Kasumi-1 (cell line): ENCODE measurements around the gene RPRD1A.
"Not testable (repeated sequence)": the region's sequence is repeated elsewhere in the genome, so short reads cannot be mapped to it uniquely, and the experiment has no call there.

Source experiments
- DNase-seq, 2 experiments: peaks; one replicate each; lab custom pipeline; 2025; lab: John Stamatoyannopoulos, UW

The RPRD1A gene

GRCh38 chr18:36078751-36079529 is 11.6 kb upstream of the RPRD1A start:
- DNase-seq: no peak

DNA sequence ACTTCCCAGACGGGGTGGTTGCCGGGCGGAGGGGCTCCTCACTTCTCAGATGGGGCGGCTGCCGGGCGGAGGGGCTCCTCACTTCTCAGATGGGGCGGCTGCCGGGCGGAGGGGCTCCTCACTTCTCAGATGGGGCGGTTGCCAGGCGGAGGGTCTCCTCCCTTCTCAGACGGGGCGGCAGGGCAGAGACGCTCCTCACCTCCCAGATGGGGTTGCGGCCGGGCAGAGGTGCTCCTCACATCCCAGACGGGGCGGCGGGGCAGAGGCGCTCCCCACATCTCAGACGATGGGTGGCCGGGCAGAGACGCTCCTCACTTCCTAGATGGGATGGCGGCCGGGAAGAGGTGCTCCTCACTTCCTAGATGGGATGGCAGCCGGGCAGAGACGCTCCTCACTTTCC is 10.4 kb upstream of the RPRD1A start:
- DNase-seq: not testable (repeated sequence)

DNA sequence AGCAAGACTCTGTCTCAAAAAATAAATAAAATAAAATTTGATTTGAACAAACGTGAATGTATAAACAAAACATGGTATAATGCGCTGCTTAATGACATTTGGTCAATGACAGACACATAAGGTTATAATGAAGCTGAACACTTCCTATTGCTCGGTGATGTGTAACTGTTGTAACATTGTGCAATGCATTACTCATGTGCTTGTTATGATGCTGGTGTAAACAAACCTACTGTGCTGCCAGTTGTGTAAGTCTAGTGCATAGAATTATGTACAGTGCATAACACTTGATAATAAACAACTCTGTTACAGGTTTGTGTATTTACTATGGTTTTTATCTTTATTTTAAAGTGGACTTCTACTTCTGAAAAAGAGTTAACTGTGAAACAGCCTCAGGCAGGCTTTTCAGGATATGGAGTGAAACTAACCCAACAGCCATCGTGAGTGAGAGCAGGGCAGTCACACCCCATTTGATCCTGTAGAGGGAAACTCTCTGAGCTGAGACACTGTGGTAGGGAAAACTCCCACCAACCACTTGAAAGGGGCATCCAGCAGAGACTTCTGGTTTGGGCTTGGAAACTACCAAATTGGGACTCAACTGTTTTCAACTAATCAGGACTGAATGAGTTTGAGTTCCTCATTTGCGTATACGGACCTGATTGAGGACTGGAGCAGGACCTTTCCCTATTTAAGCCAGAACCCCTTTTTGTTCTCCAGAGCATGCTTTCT is 8.7 kb upstream of the RPRD1A start:
- DNase-seq: no peak

DNA sequence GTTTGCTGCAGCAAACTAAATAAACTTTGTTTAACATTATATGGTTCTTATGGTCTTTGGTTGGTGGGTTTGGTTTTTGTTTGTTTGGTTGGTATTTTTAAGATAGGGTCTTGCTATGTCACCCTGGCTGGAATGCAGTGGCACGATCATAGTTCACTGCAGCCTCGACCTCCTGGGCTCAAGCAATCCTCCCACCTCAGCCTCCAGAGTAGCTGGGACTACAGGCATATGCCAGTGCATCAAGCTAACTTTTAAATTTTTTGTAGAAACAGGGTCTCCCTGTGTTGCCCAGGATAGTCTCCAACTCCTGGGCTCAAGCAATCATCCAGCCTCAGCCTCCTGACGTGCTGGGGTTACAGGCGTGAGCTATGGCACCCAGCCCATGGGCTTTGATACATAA is 7.1 kb upstream of the RPRD1A start:
- DNase-seq: no peak

- DNase-seq: no peak
Measured at GRCh38 chr18:36073676-36074075, 6.3 kb upstream of the RPRD1A start.

GRCh38 chr18:36072406-36072805 is 5.0 kb upstream of the RPRD1A start:
- not testable (repeated sequence) for DNase-seq

DNA sequence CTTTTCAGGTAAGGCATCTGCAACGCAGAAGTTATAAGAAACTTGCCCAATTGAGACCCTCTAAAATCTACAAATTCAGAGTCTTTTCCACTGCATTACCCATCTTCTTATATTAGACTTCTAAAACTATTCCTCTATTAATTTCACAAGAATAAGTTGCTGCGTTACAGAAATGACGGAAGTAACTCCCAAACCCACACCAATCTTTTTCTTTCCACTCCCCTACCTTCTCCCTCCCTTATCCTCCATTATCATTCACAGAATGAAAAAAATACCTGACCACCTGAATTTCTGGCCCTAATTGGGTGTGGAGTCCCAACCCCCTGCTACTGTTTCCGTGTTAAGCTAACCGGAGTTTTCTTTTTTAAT is 689 bp downstream of the RPRD1A start:
- DNase-seq: peak; percentile 11 to 27

DNA sequence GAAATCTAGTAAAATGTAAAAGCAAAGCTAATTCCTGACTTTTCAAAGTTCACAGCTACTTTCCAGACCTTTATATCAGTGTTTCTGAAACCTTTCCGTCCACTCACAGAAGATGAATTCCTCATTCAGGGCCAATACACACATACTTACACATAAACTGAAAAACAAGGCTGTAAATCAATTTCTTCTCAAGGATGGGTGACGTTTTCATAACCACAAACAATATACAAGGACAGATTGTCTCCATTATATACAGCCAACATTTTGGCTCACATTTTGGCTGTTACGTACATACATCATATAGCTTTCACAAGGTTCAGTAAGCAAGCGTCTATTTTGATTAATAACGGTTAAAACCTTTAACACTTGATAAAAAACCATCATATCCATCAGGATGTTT is 1.4 kb downstream of the RPRD1A start:
- DNase-seq: no peak

DNA sequence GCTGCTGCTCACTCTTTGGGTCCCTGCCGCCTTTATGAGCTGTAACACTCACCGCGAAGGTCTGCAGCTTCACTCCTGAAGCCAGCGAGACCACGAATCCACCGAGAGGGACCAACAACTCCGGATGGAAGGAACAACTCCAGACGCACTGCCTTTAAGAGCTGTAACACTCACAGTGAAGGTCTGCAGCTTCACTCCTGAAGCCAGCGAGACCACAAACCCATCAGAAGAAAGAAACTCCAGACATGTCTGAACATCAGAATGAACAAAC is 2.6 kb downstream of the RPRD1A start:
- DNase-seq: not testable (repeated sequence)

DNA sequence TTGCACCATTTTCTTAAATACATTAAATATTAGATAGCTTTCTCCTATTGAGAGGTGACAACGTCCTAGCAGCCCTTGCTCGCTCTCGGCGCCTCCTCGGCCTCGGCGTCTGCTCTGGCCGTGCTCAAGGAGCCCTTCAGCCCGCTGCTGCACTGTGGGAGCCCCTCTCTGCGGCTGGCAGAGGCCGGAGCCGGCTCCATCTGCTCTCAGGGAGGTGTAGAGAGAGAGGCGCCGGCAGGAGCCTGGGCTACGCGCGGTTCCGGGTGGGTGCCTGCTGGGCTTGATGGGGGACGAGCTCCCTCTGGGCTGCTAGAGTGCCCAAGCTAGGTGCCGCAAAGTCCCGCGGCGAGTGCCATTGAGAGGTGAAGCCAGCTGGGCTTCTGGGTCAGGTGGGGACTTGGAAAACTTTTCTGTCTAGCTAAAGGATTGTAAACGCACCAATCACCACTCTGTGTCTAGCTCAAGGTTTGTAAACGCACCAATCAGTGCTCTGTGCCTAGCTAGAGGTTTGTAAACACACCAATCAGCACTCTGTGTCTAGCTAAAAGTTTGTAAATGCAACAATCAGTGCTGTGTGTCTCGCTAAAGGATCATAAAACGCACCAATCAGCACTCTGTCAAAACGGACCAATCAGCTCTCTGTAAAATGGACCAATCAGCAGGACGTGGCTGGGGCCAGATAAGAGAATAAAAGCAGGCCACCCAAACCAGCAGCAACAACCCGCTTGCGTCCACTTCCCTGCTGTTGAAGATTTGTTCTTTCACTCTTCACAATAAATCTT is 3.1 kb downstream of the RPRD1A start:
- no peak for DNase-seq

DNA sequence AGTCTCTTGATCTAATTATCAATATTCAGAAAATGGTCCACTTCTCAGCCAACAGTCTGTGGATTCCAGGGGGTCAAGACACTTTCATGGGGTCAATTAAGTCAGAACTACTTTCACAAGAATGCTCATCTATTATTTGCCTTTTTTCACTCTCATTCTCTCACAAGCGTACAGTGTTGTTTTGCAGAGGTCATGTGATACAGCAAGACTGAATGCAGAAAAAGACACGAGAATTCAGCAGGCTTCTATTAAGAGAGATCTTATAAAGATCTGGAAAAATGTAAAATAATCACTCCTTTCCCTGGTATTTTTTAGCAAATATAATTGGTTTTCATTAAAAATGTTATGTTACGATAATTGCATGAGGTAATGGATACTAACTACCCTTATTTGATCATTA is 8.7 kb downstream of the RPRD1A start:
- no peak for DNase-seq

GRCh38 chr18:36051760-36052159 is 15.6 kb downstream of the RPRD1A start:
- no peak for DNase-seq

DNA sequence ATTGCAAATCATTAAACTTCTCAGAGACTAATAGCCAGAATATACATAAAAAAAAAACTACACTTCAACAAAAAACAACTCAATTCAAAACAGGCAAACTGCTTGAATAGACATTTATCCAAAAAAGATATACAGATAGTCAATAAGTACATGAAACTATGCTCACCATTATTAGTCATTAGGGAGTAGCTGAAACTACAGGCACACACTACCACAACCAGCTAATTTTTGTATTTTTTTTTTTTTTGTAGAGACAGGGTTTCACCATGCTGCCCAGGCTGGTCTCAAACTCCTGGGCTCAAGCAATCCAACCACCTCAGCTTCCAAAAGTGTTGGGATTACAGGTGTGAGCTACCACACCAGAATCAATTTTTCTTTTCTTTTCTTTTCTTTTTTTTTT is 16.9 kb downstream of the RPRD1A start:
- no peak for DNase-seq

GRCh38 chr18:36047521-36047920 is 19.8 kb downstream of the RPRD1A start:
- DNase-seq: no peak

GRCh38 chr18:36046898-36047297 is 20.5 kb downstream of the RPRD1A start:
- no peak for DNase-seq

- DNase-seq: no peak
Measured at GRCh38 chr18:36045241-36045991, 21.9 kb downstream of the RPRD1A start.

DNA sequence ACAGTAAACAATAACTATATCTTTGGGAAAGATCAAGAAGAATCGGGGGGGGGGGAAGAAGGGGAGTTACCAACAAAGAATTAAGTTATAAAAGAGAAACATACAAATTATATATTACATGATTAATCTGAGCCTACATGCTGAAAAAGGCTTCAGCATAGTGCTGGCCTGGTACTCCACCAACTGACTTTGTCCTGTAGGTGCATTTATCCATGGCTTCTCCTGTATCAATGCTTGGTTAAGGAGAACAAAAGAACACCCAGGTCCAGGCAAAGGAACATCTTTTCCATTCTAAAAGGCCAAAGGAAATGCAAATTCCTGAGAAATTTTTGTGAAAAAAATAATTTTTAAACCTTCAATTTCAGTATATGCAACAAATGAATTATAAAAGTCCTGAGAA is 24.2 kb downstream of the RPRD1A start:
- no peak for DNase-seq

- DNase-seq: no peak
Measured at GRCh38 chr18:36041146-36041545, 26.2 kb downstream of the RPRD1A start.

DNA sequence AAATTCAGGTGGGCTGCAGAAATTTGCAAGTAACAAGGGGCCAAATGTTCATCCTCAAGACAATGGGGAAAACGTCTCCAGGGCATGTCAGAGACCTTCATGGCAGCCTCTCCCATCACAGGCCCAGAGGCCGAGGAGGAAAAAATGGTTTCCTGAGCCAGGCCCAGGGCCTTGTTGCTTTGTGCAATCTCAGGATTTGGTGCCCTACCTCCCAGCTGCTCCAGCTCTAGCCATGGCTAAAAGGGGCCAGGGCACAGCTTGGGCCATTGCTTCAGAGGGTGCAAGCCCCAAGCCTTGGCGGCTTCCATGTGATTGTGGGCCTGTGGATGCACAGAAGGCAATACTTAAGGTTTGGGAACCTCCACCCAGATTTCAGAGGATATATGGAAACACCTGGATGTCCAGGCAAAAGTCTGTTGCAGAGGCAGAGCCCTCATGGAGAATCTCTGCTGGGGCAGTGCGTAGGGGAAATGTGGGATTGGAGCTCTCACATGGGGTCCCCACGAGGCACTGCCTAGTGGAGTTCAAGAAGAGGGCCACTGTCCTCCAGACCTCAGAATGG is 29.2 kb downstream of the RPRD1A start:
- DNase-seq: no peak

- DNase-seq: no peak
Measured at GRCh38 chr18:36035253-36035652, 32.1 kb downstream of the RPRD1A start.

DNA sequence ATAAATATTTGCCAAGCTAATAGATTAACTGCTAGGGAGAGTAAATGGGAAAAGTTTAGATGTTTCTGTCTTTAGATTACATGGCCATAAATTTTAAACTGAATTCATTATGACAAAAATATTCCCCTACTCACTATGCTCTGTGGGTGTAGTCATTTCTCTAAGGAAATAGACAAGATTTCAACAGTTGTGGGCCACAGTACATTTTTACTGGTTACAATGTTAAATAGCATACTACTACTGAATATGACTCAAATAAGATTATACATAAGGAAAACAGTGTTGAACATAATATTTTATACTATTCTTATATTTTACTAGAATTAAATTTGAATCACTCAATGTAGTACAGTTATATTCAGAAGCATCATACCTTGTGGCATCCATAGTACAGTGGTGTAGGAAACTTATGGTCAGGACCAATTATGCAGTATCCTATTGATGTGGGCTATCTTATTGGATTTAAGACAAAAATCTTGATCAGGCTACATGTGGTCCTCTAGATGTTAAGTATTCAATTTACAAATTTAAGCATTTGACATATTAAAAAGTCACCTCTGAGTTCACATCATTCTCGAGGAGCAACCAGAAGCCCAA is 33.0 kb downstream of the RPRD1A start:
- DNase-seq: no peak

DNA sequence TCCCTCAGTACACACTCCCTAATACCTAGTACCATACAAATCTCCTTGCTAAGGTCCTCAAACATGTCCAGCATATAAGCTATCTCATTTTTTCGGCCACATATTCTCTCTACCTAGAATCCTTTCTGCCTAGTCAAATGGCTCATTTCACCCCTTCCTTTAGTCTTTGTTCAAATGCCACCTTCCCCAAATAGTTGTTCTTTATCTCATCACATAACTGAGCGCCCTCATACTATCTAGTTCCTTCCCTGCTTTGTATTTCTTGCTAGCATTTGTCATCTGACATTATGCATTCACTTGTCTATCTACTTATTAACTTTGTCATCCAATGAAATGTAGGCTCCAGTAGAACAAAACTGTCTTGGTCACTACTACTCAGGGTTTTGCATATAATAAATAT is 35.5 kb downstream of the RPRD1A start:
- DNase-seq: no peak
